GM18526 (cell line): Measurements from ENCODE around the gene SCMH1.

ENCODE experiments used
- POLR2A ChIP-seq: IDR thresholded peaks from 3 replicates; pipeline ENCODE4 v1.6.1; 2011; ENCODE audit not compliant: insufficient read length; ENCODE audit errors: extremely low read depth

SCMH1 gene

DNA sequence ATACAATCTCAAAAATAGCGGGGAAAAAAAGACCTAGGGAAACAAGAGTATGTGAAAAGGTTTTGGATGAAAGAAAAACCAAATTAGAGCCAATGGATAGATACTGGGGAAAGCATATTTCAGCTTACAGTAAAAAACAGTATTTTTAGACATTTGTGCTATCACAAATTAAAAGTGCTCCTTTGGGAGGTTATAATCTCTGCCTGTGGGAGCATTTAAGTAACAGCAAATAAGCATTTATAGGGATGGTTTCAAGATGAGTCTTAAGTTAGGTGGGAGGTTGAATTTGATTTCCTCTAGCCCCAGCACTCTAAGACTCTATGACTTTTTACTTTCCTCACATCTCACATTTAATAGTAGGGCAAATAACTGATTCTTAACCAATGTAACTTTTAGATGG lies 141.0 kb downstream of the SCMH1 start:
- no peak for TF ChIP-seq POLR2A

DNA sequence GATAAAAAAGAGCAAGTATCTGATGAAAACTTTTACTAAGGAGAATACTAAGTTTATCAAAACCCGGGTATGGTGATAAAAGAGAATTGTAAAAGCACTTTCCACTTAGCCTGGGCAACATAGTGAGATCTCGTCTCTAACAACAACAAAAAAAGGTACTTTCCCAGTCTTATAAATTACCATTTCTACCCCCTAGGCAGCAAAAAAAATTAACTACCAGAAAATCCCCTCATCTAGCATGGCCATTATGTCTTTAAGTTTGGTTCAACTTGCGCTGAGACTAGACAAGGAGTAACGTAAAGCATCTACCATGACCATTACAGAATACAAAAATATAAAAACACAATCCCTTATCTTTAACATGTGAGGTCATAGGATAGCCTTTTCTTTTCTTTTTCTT lies 141.9 kb downstream of the SCMH1 start:
- TF ChIP-seq POLR2A: no peak

DNA sequence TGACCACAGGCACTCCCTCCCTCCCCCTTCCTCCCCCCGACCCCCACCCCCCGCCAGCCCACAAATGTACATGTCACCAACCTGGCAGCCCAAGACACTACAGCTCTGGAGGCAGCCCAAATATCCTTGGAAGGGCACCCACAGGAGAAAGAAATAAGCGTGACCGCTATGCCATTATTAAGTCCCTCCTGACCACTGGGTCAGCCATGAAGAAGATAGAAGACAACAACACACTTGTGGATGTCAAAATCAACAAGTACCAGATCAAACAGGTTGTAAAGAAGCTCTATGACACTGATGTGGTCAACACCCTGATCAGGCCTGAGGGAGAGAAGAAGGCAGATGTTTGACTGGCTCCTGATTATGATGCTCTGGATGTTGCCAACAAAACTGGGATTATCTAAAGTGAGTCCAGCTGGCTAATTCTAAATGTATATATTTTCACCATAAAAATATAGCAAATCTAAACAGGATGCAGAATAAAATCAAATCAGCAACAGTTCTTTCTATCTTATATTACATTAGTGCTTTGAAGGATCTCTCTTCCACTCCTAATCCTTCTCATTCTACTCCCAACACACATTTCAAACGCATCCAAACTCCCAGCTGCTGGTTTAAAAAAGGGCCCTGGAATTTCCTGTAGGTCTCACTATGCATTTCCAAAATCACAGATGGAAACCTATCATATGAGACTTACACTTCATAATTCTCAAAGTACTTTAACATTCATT lies 143.2 kb downstream of the SCMH1 start:
- no peak for TF ChIP-seq POLR2A

DNA sequence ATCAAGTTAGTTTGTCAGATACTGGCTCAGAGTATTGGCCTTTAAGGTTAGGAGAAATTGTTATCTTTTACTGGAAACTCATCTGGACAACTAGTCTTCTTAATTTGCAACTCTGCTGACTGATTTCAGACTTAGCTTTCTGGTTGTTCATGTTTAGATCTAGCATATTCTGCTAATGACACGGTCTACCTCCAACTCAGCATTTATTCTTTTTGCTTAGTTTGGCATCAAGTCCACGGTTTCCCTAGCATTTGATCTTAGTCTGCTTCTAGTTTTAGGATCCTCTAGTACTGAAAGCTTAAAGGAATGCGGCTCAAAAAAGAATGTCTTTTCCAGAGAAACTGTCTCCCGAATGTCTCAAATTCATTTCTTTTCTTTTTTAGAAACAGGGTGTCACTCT lies 145.0 kb downstream of the SCMH1 start:
- no peak for TF ChIP-seq POLR2A

DNA sequence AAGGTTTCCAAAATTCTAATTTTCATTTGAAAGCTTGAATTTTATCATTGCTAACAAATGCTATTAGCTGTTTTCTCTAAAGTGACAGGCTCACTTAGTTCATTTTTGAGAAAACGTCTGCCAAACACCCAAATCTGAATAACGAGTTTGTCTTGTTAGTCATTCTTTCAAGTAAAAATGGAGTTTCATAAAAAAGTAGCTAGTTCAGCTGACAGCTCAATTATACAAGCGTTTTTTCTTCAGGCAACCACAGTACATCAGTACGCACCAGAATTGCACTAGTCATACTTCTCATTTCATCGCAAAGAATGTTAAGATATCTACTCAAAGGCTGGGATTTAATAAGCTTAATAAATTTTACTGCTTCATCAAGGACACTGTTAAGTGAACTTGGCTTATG lies 148.3 kb downstream of the SCMH1 start:
- no peak for TF ChIP-seq POLR2A

DNA sequence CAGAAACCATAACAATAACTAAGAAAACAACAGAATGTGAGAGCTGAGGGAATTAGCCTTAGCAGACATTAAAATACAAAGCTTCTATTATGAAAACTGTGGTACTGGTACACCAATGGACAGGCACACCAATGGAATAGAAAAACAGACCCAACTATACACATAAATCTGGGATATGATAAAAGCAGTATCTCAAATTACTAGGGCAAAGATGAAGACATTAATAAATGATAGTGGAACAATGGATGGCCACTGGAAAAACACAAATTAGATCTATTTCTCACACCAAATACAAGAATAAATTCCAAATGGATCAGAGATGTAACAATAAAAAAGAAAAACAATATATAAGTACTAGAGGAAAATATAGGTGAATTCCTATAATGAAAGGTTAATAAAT lies 155.2 kb downstream of the SCMH1 start:
- TF ChIP-seq POLR2A: no peak

DNA sequence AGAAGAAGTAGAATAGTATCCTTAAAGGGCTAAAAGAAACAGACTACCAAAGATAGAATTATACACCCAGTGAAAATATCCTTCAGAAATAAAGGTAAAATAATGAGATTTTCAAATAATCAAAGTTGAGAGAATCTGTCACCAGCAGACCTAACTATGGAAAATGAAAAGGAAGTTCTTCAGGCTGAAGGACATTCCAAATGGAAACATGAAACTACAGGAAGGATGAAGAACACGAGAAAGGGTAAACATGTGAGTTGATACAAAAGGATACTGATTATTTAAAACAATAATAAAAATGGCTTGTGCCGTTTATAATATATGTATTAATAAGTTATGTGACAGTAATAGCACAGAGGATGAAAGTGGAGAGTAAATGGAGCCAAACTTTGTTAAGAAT lies 163.5 kb downstream of the SCMH1 start:
- no peak for TF ChIP-seq POLR2A

DNA sequence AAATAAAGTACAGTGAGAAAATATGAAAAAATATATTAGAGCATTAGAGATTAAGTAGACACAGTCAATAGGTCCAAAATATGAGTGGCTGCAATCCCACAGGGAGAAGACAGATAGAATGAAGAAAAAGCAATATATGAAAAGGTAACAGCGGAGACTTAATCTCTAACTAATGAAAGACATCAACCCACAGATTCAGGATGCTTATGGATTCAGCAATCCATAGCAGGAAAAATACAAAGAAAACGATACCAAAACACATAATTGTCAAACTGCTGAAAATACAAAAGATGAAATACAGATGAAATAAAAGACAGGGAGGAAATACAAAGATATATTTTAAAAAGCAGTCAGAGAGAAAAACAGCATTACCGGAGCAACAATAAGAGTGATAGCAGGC lies 163.9 kb downstream of the SCMH1 start:
- no peak for TF ChIP-seq POLR2A

DNA sequence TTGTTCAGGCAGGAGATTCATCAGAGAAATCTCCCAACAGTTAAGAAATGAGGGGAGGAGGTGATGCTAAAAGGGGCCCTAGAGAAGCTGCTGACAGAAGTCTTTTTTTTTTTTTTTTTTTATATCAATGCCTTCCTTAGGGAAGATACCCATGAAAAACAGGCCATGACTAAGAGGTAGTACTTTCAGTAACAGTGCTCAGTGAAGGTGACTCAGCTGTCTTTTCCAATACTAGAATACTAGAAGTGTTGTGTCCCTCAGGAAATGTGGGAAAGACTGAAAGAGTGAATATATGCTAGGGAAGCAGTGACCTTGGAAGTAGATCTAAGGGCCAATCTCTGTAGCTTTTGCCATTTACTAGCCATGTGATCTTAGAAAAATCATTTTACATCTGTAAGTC lies 168.1 kb downstream of the SCMH1 start:
- no peak for TF ChIP-seq POLR2A

DNA sequence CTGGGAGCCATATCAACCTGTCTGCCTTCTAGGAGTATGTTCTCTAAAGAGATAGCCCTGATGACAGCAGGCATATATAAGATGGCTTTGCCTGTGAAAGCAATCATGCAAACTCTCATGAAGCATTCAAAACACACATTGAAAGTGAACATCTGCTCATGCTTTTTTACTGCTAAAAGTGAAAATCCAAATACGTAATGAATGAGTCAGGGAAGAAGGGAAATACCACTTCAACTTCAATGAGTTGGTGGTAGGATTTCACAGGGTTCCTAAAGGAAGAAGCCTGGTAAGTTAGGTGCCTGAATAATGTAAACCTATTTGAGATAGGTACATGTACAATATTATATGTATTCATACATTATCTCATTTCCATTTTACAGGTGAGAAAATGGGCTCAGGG lies 170.1 kb downstream of the SCMH1 start:
- no peak for TF ChIP-seq POLR2A

DNA sequence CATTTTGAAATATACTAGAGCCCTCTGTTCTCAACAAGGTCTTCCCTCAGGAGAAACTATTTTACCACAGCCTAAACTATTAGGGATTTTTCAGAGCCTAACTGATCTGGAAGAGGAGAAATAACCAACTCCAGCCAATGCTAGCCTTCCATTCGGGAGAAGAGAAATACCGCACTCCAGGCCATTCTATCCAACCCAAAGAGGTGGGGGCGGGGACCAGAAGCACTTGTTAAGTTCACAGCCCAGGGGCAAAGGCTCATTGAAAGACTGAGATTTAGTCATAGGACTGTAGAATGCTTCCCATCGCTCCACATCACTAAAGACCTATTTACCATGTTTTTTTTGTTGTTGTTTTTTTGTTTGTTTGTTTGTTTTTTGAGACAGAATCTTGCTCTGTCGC lies 185.2 kb downstream of the SCMH1 start:
- TF ChIP-seq POLR2A: no peak

DNA sequence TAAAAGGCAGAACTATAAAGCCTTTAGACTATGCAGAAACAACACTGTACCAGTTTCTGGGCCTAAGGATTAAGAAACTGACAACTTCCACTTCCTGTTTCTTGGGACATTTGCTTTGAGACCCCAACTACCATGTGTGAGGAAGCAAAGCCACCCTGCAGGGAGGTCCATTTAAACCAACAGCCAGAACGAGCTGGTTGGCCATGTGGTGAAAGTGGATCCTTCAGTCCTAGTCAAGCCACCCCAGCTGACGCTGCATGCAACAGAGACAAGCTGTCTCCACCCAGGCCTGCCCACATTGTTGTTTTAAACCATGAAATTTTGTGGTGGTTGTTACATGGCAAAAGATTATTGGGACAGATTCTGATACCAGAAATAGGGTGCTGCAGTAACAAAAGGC lies 188.8 kb downstream of the SCMH1 start:
- no peak for TF ChIP-seq POLR2A

DNA sequence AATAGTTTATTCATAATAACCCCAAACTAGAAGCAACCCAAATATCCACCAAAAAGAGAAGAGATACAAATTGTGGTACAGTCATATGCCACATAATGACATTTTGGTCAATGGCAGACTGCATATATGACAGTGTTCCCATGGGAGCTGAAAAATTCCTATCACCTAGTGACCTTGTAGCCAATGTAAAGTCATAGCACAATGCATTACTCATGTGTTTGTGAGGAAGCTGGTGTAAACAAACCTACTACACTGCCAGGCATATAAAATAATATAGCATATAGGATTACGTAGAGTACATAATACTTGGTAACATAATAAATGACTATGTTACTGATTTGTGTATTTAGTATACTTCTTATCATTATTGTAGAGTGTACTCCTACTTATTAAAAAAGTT lies 191.1 kb downstream of the SCMH1 start:
- TF ChIP-seq POLR2A: no peak

DNA sequence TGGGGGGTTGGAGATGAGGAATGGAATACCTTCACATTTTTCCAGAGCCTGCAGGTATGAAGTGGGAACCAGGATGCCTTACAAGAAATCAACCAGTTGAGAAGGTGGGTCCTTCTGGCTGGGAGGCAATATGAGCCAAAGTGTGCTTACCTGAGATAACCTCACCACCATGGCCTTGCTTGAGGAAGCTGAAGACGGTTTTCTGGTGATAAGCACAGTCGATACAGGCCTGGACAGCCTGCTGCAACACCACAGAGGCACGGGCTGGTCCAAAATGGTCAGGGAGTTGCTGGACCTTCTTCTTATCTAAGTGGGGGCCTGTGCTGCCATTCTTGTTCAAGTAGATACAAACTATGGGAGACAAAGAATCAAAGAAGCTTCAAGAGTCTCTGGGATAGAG lies 193.6 kb downstream of the SCMH1 start:
- TF ChIP-seq POLR2A: no peak

DNA sequence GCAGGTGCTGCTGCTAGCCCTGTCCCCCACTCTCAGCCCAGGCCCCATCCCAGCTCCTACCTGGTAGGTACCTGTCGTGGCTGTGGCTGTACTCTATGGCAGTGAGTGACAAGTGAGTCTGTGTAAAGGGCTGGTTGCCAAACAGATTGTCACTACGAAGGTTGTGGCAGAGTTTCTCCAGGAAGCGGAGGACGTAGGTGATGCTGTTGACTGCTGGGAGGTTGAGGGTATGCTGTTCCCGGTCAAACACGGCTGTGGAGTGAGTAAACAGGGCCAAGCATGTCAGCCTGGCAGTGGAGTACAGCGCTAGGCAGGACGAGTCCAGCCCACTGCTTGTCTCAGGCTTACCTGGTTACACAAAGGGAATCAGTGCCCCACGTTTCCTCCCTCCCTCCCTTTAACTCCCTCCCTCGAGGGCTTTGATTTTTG lies 195.7 kb downstream of the SCMH1 start:
- TF ChIP-seq POLR2A: no peak

DNA sequence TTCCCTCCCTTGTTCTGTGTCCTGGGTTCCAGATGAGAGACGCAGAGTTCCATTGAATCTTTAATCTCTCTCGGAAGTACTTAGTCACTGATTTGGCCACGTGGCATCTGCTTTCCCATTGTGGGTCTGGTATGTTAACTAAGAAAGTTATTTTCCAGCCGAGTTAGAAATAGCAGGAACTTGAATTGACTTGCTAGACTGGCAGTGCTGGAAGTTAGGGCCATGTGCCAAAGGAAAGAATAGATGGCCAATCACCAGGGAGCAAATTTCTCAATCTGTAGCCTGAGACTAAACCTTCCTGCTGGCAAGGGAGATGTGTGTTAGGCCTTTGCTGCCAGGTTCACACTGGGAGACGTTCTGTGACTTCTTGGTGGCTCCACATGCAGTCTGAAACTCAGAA lies 196.4 kb downstream of the SCMH1 start:
- TF ChIP-seq POLR2A: no peak

DNA sequence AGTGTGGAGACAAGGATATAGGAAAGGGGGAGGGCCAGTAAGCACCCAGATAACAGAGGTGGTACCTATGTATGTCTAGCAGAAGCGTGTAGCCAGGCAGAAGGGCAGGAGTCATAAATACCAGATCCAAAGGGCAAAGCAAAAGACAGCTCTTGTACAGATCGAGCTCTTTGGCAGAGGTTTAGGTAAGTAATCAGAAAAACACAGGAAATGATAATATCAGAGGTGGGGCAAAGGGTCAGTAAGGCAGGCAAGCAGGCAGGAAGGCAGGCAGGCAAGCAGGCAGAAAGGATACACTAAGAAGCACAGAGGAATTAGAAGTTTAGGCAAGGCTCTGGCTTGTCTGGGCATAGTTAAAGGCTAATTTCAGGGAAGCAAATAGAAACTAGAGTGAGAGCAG lies 197.9 kb downstream of the SCMH1 start:
- TF ChIP-seq POLR2A: no peak

DNA sequence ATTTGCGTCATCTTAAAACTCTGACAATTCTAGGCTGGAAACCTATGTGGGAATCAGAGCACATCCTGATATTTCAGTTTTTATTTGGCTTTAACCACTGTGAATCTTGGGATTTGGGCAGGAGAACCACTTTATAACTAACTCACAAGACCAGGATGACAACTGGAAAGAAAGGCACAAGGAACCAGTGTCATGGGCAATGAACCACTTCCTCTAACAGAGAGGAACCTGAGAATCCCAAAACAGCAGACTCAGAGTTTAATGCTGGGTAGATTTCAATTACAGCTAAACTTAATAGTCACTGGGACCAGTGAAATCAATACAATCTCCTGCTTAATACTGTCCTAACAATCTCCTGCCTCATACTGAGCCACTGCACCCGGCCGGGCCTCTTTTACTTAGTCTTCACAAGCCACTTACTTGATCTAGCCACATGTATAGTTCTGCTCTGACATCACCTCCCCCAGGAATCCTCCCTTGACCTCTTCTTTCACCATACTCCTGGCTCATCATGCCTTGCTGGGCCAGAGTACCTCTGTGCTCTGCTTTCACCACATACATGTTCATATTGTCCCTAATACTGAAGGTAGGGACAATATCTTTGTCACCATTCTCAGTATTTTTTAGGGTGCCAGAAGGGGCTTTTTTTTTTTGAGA lies 200.4 kb downstream of the SCMH1 start:
- TF ChIP-seq POLR2A: no peak

DNA sequence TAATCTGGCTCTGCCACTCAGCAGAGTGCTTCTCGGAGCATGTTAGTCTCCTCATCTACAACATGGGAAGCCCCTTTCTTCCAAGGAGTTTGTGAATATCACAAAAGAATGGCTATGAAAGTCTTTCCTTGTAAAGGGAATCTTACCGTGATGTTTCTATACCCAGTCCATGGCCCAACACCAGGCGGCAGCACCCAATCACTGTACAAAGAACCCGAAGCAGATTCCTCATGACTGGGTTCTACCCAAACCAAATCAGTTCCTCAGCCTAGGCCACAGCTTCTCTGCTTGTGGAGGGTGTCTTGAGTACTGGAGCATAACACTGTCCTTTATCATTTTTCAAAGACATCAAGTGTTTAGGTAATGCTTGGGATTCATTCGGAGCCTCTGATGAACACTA lies 204.0 kb downstream of the SCMH1 start:
- no peak for TF ChIP-seq POLR2A
